Cardiac muscle cell (in vitro differentiated cells and primary cell): ENCODE data around the gene RBPMS2. TPM values are rescaled to one million over a fixed set of nuclear protein-coding genes. Genes with fewer than 3 reads are reported as not detected.

Source experiments
- DNase-seq, 2 donors: peaks; one replicate each; pipeline versions ENCODE4 v3.0.0 to v3.0.0-alpha.2; 2010 to 2017; ENCODE audit warnings: low read depth in 1 of 2, low spot score in 1 of 2
- H3K27ac ChIP-seq: fragments of 200-600 bp; sonication (generic); 2 replicates; pipeline ENCODE4 v1.5.1; 2016
- H3K27me3 ChIP-seq: fragments of 200-600 bp; sonication (generic); 2 replicates; pipeline ENCODE4 v1.6.0; 2016; ENCODE audit warnings: control low read depth
- H3K36me3 ChIP-seq: fragments of 200-600 bp; sonication (generic); 2 replicates; pipeline ENCODE4 v1.5.1; 2016; ENCODE audit warnings: control low read depth
- H3K4me1 ChIP-seq: fragments of 200-600 bp; sonication (generic); 2 replicates; pipeline ENCODE4 v1.8.1; 2017; ENCODE audit warnings: low read depth, mild to moderate bottlenecking, mixed run types
- H3K4me3 ChIP-seq: fragments of 200-600 bp; sonication (generic); 2 replicates; pipeline ENCODE4 v1.5.1; 2016; ENCODE audit warnings: mild to moderate bottlenecking
- H3K9me3 ChIP-seq: fragments of 200-600 bp; sonication (generic); 2 replicates; pipeline ENCODE4 v1.5.1; 2017; ENCODE audit warnings: low read depth, mild to moderate bottlenecking, control low read depth
- polyA plus RNA-seq: library from polyadenylated mRNA; unstranded; fragments of >200 nt; fragmentation: Nextera tagmentation; extraction: Ambion mirVana; gene quantifications from 2 replicates; pipeline ENCODE4 v1.2.1, GENCODE V29; 2016
- total RNA-seq: library from RNA; depleted of rRNA; stranded (reverse); fragments of >200 nt; gene quantifications from 2 replicates; pipeline ENCODE4 v1.2.3, GENCODE V29; 2016
- TF ChIP-seq, protein P1 (sequence below): IDR thresholded peaks from 2 replicates; pipeline ENCODE4 v1.5.1; 2012; ENCODE audit warnings: low read depth, mild to moderate bottlenecking, low read length

The RBPMS2 gene
- total and polyA plus RNA-seq, 2 experiments from 2014 or later: 35.4 to 213 TPM

DNA sequence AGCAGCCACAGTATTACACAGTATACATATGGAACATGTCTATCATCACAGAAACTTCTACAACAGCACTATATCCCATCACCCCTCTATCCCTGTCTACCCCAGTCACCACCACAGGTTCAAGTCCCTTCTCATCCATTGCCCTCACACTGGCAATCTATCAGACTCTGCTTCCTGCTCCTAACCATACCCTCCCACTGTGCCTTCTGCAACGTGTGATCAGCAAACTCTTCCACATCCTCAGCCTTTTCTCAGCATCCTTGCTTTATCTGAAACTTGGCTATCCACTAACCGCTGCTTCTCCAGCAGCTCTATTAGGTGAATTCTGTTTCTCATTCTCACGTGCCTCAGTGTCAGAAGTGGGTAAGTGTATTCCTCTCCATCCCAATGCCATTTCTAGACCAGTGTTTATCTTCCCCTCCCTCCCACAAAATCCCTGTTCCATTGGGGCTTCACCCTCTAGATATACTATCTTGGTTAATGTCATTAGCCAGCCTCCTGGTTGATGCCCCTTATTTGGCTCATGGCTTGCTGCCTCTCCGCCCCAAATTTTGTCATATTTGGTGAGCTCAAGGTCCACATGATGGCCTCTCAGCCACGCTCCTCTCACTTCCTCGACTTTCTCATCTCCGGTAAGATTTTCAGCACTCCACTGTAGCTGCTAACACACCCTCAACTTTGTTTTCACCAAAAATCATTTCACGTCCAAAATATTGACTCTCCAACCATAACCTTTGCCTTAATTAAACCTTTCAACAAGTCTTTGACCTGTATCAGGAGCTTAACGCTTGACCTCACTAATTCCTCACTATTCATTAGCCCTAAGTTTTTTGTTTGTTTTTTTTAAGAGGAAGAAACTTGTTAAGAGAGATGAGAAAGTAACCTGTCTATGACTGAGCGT is 69.1 kb downstream of the RBPMS2 start:
- TF ChIP-seq, protein P1, sequence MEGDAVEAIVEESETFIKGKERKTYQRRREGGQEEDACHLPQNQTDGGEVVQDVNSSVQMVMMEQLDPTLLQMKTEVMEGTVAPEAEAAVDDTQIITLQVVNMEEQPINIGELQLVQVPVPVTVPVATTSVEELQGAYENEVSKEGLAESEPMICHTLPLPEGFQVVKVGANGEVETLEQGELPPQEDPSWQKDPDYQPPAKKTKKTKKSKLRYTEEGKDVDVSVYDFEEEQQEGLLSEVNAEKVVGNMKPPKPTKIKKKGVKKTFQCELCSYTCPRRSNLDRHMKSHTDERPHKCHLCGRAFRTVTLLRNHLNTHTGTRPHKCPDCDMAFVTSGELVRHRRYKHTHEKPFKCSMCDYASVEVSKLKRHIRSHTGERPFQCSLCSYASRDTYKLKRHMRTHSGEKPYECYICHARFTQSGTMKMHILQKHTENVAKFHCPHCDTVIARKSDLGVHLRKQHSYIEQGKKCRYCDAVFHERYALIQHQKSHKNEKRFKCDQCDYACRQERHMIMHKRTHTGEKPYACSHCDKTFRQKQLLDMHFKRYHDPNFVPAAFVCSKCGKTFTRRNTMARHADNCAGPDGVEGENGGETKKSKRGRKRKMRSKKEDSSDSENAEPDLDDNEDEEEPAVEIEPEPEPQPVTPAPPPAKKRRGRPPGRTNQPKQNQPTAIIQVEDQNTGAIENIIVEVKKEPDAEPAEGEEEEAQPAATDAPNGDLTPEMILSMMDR: no peak
- H3K27ac ChIP-seq: no peak overlapping the region

DNA sequence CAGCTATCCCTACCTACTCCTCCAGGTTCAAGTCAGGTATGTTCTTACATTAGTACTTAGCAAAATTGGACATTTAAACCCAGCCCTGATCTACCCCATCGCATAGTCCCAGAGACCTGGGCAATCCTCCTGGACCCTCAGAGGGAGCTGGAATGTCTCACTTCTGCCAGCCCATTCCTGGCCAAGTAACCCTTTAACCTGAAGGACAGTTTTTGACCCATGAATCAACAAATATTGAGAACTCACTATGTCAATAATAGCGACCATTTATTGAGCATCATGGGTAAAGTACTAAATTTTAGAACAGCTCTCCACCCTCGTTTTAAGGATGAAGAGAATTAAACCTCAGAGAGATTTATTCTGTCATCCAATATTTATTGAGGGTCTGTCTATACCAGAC is 70.4 kb downstream of the RBPMS2 start:
- H3K36me3 ChIP-seq: peaks cover 12% of the 10 kb centered on the region
- no peaks in the 10 kb centered on the region for H3K9me3 ChIP-seq
- no peak overlapping the region for H3K4me3 ChIP-seq
- no peak for DNase-seq
- no peaks in the 10 kb centered on the region for H3K27me3 ChIP-seq
- TF ChIP-seq, protein P1: no peak
- H3K4me1 ChIP-seq: peaks cover 28% of the 10 kb centered on the region
- peak overlapping the region; percentile 77 for H3K27ac ChIP-seq

More for the DNA sequence above, 69.1 kb downstream of the RBPMS2 start:
- no peaks in the 10 kb centered on the region for H3K27me3 ChIP-seq
- H3K9me3 ChIP-seq: no peaks in the 10 kb centered on the region
- no peak overlapping the region for H3K4me3 ChIP-seq
- peaks cover 12% of the 10 kb centered on the region for H3K36me3 ChIP-seq
- peaks cover 15% of the 10 kb centered on the region for H3K4me1 ChIP-seq
- no peak for DNase-seq

DNA sequence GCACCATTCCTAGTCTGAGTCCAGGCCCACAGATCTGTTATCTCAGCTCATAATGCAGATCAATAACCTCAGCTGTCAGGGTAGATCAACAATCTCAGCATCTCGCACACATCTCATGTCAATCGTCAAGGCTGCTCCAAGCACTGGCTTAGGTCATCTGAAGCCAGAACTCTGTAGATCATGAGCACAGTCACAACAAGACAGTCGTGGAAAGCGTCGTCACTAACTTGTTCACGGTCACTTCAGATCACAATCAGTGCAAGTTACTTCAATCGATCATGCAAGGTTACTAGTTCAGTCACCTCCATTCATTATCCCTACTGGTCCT is 71.8 kb downstream of the RBPMS2 start:
- H3K9me3 ChIP-seq: no peaks in the 10 kb centered on the region
- no peak for DNase-seq
- H3K4me3 ChIP-seq: peak overlapping the region; percentile 83
- peak overlapping the region; percentile 77 for H3K27ac ChIP-seq
- TF ChIP-seq, protein P1: no peak
- H3K4me1 ChIP-seq: peaks cover 40% of the 10 kb centered on the region
- no peaks in the 10 kb centered on the region for H3K27me3 ChIP-seq
- H3K36me3 ChIP-seq: peaks cover 10% of the 10 kb centered on the region

DNA sequence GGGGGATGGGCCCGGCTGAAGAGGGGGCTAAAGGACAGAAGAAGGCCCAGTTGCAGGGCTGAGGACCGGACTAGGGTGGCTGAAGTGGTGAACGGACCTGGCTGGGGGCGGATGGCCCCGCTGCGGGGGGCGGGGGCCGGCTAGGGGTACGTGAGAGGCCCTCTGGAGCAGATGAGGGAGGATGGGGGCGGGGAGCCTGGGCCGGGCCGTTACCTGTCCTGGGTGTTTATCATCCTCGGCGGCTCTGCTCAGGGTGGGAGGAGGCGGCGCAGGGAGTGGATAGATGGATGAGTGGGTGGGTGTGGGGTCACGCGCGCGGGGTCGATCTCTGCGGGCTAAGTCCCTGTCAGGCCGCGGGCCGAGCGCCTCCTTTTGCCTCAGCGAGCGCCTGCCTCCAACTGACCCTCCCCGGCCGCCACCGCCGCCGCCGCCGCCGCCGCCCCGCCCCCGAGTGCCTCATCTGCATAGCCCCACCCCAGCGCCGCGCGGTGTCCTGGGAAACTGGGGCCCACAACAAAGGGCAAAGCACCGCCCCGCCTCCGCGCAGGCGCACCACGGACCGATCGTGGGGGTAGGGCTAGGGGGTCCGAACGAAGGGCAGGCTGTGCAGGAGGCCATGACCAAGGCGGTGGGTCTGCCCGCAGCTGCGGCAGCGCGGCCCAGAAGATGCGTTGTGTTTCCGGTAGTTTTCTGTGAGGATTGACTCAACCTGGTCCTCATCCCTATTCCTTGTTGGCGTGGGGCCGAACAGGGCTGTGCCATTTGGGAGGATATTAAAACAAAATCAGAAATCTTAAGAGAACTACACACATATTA is 72.4 kb downstream of the RBPMS2 start:
- Histone ChIP-seq H3K36me3 (peaks cover 6% of the 10 kb centered on the region), H3K4me1 (peaks cover 44% of the 10 kb centered on the region), H3K27ac (peak overlapping the region; percentile 92), H3K9me3 (no peaks in the 10 kb centered on the region), H3K4me3 (peak overlapping the region; percentile 83), H3K27me3 (no peaks in the 10 kb centered on the region)
- peak; percentile 96 to 98 for DNase-seq
- TF ChIP-seq, protein P1: no peak

DNA sequence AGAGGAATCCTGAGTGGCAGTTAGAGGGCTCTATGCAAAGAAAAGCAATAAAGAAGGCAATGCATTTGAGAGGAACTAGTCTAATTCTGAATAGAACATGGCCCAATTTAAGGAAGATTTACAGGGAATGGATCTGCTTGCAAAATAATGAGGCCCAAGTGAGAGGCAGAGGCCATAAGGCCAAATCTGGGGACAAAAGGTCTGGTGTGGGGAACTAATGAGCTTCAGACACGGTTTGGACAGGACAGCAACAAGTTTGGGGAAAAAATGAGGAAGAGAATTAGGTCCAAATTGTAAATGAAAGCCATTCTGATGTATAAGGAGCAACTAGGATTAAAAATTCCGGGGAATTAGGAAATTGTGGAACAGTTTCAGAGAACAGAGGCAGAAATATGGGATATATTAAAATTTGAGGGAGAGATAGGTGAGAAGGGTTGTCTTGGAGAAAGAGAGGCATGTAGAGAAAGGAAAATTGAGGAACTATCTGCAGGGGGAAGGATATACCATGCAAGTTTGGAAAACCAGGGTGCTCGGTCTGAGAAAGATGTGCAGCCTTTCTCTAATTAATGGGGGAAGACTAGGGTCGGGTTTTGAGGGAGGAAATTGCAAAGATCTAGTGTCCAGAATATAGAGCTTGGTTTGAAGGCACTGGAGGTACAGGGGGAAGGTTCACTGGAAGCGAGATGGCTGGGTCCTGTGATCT is 73.8 kb downstream of the RBPMS2 start:
- Histone ChIP-seq H3K4me1 (peaks cover 56% of the 10 kb centered on the region), H3K36me3 (peaks cover 6% of the 10 kb centered on the region), H3K27ac (peak overlapping the region; percentile 92)

More for the DNA sequence above, 73.8 kb downstream of the RBPMS2 start:
- peak overlapping the region; percentile 83 for H3K4me3 ChIP-seq
- DNase-seq: no peak
- no peaks in the 10 kb centered on the region for H3K27me3 ChIP-seq
- H3K9me3 ChIP-seq: no peaks in the 10 kb centered on the region
- TF ChIP-seq, protein P1: no peak
